Measurements from ENCODE around the gene RASA3.

DNA sequence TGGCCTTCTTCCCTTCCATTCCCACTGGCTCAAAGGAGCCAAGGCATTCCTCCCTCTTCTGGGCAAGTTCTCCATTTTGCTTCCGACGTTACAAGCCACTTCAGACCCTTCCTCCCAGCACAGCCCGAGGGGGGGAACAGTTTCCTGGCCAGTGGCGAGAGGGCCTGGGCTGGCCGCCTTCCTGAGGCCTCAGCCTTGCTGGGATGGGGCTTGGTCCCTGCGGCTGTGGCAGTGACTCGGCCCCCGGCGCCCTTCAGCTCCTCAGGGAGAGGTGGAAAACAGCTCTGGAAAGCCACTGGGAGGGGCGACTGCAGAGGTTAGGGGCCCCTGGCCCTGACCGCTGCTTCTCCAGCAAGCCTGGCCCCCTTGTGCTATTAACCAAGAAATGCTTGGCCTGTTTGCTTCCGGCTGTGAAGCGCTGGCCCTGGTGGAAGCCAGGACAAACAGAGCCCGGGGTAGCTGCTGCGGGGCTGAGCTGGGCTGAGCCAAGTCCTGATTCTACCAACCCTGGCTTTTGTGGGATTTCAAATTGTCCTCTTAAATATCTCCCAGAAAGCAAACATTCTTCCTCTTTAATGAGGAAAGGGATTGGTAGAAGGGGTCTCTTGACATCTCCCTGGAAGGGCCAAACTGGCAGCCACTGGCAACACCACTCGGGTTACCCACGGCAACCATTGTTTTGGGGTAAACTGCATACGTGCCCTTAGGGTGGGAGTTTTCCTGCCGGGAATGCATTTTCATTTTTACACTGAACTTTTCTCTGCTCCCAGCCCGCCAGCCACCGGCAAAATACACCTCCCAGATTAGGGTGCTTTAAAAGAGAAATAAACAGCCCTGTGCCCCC lies 197.2 kb downstream of the RASA3 start:
- TF ChIP-seq FOXP1 (CRISPR knock-in tag; IDR thresholded peaks at IDR 0.05) (no peak), MAFK (IDR thresholded peaks at IDR 0.05; ENCODE audit: low read length) (no peak), COPS2 (conservative IDR thresholded peaks at IDR 0.05) (no peak), ESRRA (IDR thresholded peaks at IDR 0.05; ENCODE audit: borderline replicate concordance, low read depth) (no peak), ARHGAP35 (IDR thresholded peaks at IDR 0.05; ENCODE audit: partially characterized antibody) (no peak)

Data from K562 (cell line).